Thymus (tissue), 11 donors: ENCODE measurements around the gene RASSF5. TPM values are rescaled to one million over a fixed set of nuclear protein-coding genes. Genes with fewer than 3 reads are reported as not detected.

Experiments
- DNase-seq, 9 donors: peaks; one replicate each; pipeline ENCODE4 v3.0.0-alpha.2; 2013; ENCODE audit warnings: low spot score in 9 of 9, low read depth in 6 of 9, missing footprints in 1 of 9
- H3K27ac ChIP-seq, 2 donors: one replicate each; pipeline ENCODE4 v1.5.1; 2013; ENCODE audit warnings: control low read depth in 1 of 2, low read depth in 1 of 2, low read length in 1 of 2, mild to moderate bottlenecking in 1 of 2, moderate library complexity in 1 of 2
- H3K27me3 ChIP-seq, 2 donors: one replicate each; pipeline ENCODE4 v1.5.1; 2013; ENCODE audit warnings: low read length in 1 of 2; ENCODE audit not compliant: control insufficient read depth in 2 of 2, insufficient read depth in 1 of 2
- H3K36me3 ChIP-seq, 2 donors: one replicate each; pipeline ENCODE4 v1.5.1; 2013; ENCODE audit warnings: low read length in 1 of 2, mild to moderate bottlenecking in 1 of 2, moderate library complexity in 1 of 2; ENCODE audit not compliant: control insufficient read depth in 2 of 2, insufficient read depth in 2 of 2
- H3K4me1 ChIP-seq, 2 donors: one replicate each; pipeline ENCODE4 v1.5.1; 2013; ENCODE audit warnings: low read length in 2 of 2; ENCODE audit not compliant: control insufficient read depth in 2 of 2, insufficient read depth in 2 of 2
- H3K4me3 ChIP-seq, 2 donors: one replicate each; pipeline ENCODE4 v1.5.1; 2013; ENCODE audit warnings: low read length in 2 of 2, control low read depth in 1 of 2, mild to moderate bottlenecking in 1 of 2
- H3K9me3 ChIP-seq, 2 donors: one replicate each; pipeline ENCODE4 v1.5.1; 2013; ENCODE audit warnings: low read length in 1 of 2, mild to moderate bottlenecking in 1 of 2; ENCODE audit not compliant: control insufficient read depth in 2 of 2, insufficient read depth in 1 of 2
- WGBS: extraction: QIAGEN DNeasy Blood & Tissue Kit; methylation state at CpG from one replicate; pipeline ENCODE4 v1.1.7; 2013; 5-methylcytosine and 5-hydroxymethylcytosine counted together
- polyA plus RNA-seq: library from polyadenylated mRNA; stranded (reverse); fragments of 200-250 nt; gene quantifications from one replicate; pipeline ENCODE4 v1.2.3, GENCODE V29; 2013
- total RNA-seq: library from RNA; stranded (reverse); fragments of 120-200 nt; gene quantifications from one replicate; pipeline ENCODE4 v1.2.4, GENCODE V29; 2013
- donor health status: healthy.

RASSF5 gene
- total and polyA plus RNA-seq, 2 donors, result 54.3 to 73.4 TPM

DNA sequence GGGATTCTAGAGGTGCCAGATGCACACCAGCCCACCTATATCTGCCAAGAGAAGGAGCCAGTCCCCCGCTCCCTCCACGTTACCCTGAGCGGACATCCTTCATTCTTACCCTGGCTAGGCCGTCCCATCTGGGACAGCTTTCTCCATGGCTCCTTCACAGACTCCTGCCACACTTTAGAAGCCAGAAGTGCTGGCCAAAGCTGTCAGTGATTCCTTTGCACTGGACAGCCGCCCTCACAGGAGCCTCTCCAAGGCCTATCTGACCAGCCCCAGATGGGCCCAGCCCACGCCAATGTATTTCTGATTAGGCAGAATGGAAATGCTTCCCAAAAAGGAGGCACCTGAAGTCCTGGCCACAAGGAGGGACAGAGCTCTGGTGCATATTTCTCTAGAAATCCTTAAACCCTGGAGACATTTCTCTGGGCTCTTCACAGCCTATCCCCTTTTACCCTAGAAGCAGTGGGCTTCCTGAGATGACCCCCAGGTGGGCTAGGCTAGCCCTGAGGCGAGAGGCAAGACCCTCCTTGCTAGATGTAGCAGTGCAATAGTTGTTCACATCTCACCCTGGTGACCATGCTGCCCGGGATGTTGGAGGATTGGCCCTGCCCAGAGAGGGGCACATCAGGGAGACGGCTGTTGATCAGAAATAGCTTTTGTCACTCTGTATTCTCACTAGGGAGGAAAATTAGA lies 44.1 kb downstream of the RASSF5 start:
- H3K4me1 ChIP-seq, result peaks cover 25 to 50% of the 10 kb centered on the region in 2 donors
- WGBS, result 96% methylated on average over 9 of the region's 9 CpGs
- no peaks in the 10 kb centered on the region for H3K27me3 ChIP-seq
- H3K9me3 ChIP-seq, result no peaks in the 10 kb centered on the region
- no peaks in the 10 kb centered on the region for H3K36me3 ChIP-seq
- H3K4me3 ChIP-seq, result no peak overlapping the region
- peak overlapping the region; percentile 79 to 86 for H3K27ac ChIP-seq
- DNase-seq, result no peak

DNA sequence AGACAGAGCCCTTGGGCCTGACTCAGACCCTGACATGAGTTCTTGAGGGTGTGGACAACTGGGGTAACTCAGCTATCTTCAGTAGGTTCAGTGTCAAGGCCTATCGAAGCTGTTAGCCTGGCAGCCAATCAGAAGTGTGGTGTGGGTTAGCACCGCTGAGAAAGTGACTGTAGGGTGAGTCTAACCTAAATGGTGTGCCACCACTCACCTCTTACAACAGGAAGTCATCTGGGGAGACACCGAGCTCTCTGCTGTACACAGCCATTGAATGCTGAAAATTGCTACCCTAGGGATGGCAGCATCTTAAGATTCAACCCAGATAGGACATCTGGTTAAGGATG lies 44.6 kb downstream of the RASSF5 start:
- Histone ChIP-seq H3K36me3 (no peaks in the 10 kb centered on the region), H3K27ac (peak overlapping the region; percentile 79 to 86), H3K27me3 (no peaks in the 10 kb centered on the region), H3K9me3 (no peaks in the 10 kb centered on the region), H3K4me1 (peaks cover 27 to 55% of the 10 kb centered on the region in 2 donors), H3K4me3 (no peak overlapping the region)
- 13% methylated on average over 3 of the region's 3 CpGs for WGBS
- DNase-seq, result peak in 3 of 9 donors; percentile 67 to 87 (median 75)

DNA sequence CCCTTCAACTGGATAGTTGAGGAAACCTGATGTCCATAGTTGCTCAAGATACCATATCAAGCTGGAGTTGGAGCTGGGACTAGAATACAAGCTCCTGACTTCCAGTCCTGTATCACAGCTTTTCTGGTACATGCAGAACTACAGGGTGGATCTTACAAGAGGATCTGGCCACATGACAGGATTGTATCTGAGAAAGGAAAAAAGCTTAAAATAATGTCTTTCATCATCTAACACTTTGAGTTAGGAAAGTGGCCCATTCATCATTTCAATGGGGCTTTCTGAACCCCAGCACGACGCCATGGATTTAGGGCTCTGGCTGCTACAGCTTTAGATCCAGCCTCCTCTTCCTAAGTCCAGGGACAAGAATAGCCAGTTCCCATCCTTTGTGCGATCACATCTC lies 46.9 kb downstream of the RASSF5 start:
- Histone ChIP-seq H3K27me3 (no peaks in the 10 kb centered on the region), H3K4me1 (peaks cover 27 to 67% of the 10 kb centered on the region in 2 donors), H3K27ac (no peak overlapping the region), H3K36me3 (no peaks in the 10 kb centered on the region), H3K4me3 (no peak overlapping the region), H3K9me3 (no peaks in the 10 kb centered on the region)
- no peak for DNase-seq
- WGBS, result 97% methylated on average over 3 of the region's 3 CpGs

DNA sequence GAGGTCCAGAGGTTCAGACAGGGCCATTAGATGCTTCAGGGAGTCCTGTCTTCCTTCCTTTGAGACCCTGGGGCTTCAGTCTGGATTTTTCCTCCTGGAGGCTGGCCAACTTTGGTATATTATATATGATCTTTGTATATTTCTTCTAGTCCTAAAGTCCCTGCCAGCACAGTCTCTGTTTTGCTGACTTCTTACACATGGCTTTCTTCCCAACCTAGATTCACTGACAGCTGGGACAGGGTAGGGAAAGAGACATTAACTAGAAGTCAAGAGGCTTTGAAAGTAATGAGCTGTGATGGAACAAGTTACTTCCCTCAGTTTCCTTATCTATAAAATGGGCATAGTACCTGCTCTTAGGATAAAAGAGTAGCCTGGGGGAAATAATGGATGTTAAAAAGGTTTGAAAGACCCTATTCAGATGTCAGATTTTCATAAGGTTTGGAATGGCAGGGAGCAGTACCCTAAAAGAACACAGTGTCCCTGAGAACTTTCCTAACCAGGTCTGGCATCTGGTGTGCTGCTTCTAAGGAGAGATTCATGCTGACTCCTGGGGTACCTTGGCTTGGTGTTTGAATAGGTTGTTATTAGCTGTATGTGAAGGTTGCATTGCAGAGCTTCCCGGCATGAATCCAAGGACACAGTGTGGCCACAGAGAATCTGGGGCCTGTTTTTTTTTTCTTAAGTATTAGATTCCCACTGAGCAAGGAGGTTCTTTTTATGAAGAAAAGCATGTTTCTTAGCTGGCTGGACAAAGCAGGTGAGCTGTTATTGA lies 47.6 kb downstream of the RASSF5 start:
- Histone ChIP-seq H3K4me3 (no peak overlapping the region), H3K9me3 (no peaks in the 10 kb centered on the region), H3K4me1 (peaks cover 32 to 74% of the 10 kb centered on the region in 2 donors), H3K27me3 (no peaks in the 10 kb centered on the region), H3K36me3 (peaks cover 0 to 1% of the 10 kb centered on the region in 2 donors), H3K27ac (peak overlapping the region; percentile 56 to 94)
- 95% methylated on average over 1 of the region's 1 CpG for WGBS
- DNase-seq, result no peak

DNA sequence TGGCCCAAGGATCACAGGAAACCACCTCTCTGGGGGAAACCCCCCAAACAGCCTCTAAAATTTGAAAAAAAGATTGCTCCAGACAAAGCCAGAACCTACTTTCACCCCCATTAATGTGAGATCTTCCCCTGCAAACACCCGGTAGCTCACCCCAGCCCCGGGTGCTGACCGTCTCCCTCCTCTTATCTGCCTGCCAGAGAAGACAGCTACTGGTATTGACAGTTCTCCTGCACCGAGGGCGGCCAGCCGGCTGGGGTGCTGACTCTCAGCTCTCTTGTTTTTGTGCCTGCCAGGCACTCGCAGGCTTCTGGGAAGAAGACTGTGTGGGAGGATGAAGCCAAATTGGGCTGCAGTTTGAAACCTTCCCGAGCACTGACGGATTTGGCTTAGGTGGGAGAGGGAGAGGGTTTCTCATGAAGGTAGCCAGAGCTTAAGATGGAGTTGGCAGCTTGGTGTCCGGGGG lies 48.2 kb downstream of the RASSF5 start:
- H3K9me3 ChIP-seq, result no peaks in the 10 kb centered on the region
- peak overlapping the region; percentile 75 to 94 for H3K27ac ChIP-seq
- peaks cover 38 to 80% of the 10 kb centered on the region in 2 donors for H3K4me1 ChIP-seq
- peaks cover 0 to 8% of the 10 kb centered on the region in 2 donors for H3K36me3 ChIP-seq
- peak in 2 of 9 donors; percentile 26 to 35 for DNase-seq
- no peaks in the 10 kb centered on the region for H3K27me3 ChIP-seq
- H3K4me3 ChIP-seq, result no peak overlapping the region
- 81% methylated on average over 10 of the region's 10 CpGs for WGBS

DNA sequence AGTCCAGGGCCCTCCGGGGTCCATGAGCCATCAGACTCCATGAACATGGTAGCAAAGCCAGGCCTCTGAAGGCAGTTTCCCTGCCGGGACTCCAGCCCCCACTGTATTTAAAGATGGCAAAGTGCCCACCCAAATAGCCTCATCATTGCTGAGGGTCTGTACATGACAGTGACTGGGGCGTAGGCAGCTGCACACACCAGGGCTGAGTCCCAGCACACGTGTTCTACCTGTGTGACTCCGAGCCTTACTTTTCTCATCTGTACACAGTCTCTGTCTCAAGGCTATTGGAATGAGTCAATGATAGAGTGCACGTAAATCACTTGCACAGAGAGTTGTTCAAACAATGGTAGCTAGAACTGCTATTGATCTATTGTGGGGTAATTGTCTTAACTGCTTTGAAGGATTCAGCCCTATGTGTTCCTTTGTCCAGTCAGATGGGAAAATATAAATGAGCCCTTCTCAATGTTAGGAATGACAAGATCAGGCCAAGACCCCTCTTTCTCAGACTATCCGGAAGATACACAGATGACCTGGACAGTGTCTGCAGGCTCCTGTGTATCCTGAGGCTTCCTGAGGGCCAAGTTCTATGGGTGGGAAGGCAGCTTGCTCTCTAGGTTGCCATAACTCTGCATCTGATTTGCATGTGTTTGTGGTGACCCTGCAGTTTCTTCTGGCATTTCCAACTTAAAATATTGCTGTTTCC lies 48.9 kb downstream of the RASSF5 start:
- peak in 2 of 9 donors; percentile 21 to 49 for DNase-seq
- H3K27me3 ChIP-seq, result no peaks in the 10 kb centered on the region
- peaks cover 0 to 14% of the 10 kb centered on the region in 2 donors for H3K36me3 ChIP-seq
- 88% methylated on average over 7 of the region's 7 CpGs for WGBS
- peaks cover 44 to 86% of the 10 kb centered on the region in 2 donors for H3K4me1 ChIP-seq
- H3K27ac ChIP-seq, result peak overlapping the region; percentile 94 to 97
- no peaks in the 10 kb centered on the region for H3K9me3 ChIP-seq
- H3K4me3 ChIP-seq, result peak overlapping the region; percentile 83 to 98

DNA sequence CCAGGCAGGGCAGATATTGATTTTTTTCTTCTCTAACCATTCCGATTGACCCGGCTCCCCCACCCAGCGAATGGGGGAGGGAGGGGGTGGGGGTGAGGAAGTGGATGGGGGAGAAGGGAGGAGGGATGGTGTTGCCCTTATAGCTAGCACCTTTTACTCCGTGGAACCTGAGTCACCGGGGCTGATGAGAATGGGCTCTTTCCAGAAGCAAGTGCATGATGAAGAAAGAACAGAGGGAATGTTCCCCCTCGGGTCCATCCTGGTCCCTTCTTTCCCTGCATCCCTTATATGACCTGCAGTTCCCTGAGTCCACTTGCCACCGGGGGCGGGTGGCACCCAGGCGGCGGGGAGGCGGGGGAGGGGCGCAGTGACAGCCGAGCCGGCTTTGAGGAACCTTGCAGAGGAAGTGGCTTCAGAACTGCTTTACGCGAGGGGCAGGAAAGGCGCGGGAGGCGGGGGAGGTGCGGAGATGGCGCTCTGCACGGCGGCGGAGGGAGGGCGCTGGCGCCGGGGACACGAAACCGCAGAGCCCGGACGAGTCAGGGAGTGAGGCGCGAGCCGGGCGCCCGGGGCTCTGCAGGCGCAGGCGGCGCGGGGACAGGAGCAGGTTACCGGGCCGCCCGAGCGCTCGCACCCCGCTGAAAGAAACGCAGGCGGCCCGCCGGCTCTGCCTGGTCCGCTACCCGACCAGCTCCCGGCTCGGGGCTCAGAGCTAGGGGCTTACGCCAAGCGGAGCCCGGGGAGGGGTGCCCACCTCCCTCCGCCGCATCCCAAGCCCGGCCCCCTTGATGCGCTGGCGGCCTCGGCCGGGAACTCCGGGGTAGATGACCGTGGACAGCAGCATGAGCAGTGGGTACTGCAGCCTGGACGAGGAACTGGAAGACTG lies 49.7 kb downstream of the RASSF5 start:
- Histone ChIP-seq H3K4me1 (peaks cover 46 to 85% of the 10 kb centered on the region in 2 donors), H3K27ac (peak overlapping the region; percentile 94 to 97), H3K36me3 (peaks cover 4 to 22% of the 10 kb centered on the region in 2 donors), H3K27me3 (no peaks in the 10 kb centered on the region), H3K9me3 (no peaks in the 10 kb centered on the region), H3K4me3 (peak overlapping the region; percentile 83 to 98)
- under 1% methylated on average over 67 of the region's 67 CpGs for WGBS
- peak in 7 of 9 donors; percentile 64 to 93 (median 81) for DNase-seq

DNA sequence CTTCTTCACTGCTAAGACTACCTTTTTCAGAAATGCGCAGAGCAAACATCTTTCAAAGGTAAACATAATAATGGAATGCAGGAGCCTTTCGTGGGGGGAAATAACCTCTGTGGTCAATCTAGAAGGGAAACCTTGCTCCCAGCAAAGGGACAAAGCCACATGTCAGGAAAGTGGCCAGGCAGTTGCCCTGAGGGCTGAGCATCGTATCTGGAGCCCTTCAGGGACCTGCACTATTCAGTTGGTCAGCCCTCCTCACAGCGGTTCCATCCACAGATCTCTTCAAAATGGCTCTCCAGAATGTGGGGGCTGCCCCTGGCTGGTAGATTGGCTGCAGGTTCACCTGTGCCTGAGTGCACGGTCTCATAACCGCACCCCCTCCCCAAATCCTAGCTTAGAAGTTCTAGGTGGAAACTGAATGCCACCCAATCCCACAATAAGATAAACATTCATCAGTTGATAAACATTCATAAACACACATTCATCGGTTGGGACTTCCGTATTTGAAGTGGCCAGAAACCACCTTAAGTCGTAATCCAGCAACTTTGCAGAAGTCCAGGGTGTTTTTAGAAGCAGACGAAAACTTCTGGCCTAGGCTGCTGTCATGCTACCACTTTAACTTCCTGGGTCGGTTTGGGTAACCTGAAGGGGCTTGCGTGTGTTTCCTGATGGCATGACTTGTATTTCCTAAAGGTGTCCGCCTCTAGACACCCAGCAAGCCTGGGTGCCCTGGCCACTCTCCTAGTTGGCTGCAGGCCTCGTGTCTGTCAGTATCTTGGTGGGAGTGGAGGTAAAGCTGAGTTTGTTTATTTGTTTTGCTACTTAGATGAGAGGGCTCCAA lies 50.5 kb downstream of the RASSF5 start:
- WGBS, result 3% methylated on average over 14 of the region's 14 CpGs
- peak in 2 of 9 donors; percentile 49 to 70 for DNase-seq
- peaks cover 50 to 85% of the 10 kb centered on the region in 2 donors for H3K4me1 ChIP-seq
- peak overlapping the region; percentile 94 to 97 for H3K27ac ChIP-seq
- no peaks in the 10 kb centered on the region for H3K9me3 ChIP-seq
- H3K27me3 ChIP-seq, result no peaks in the 10 kb centered on the region
- H3K36me3 ChIP-seq, result peaks cover 9 to 27% of the 10 kb centered on the region in 2 donors
- H3K4me3 ChIP-seq, result peak overlapping the region; percentile 83 to 98
